Activated CD4-positive, alpha-beta T cell treated with anti-CD3 and anti-CD28 coated beads, Interleukin-2, amount 50 U/mL, for 24 hours (primary cell): ENCODE results near the gene FAM216A.

ENCODE experiments used
- DNase-seq, 2 donors: peaks; one replicate each; pipeline ENCODE4 v3.0.0-alpha.2; 2020; ENCODE audit warnings: low read depth in 1 of 2, low spot score in 1 of 2

Gene FAM216A

DNA sequence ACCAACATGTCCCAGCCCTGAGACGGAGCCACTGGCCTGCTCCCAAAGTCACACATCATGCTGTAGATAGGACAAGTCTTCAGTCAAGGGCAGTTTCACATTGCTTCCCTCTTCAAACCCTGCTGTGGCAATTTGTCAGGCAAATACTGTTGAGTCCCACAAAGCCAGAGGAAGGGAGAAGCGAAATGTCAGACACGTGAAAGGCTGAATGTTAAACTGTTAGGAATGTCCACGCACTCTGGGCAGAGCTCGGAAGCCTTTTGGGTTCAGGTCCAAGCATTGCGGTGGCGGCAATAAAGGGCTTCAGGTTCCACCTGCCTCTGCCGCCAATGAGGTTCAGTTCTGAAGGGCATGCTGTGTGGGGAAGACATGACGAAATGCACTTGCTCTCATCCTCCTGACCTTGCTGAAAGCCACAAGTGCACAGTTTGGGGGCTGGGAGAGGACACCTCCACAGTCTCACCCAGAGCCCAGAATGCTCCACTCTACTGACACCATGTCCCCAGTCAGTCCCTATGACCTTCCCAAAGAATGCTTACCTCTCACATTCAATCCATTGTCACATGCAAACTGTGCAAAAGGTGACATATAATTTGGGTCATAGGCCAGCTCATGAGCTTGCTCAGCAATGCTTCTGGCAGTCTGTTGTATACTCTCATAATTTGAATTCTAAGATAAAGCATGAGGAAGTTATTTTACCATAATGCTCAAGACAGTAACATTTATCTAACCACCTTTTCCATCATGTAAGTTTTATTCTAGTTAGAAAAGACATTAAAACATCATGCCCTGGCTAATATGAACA is 69.2 kb downstream of the FAM216A start:
- no peak for DNase-seq

DNA sequence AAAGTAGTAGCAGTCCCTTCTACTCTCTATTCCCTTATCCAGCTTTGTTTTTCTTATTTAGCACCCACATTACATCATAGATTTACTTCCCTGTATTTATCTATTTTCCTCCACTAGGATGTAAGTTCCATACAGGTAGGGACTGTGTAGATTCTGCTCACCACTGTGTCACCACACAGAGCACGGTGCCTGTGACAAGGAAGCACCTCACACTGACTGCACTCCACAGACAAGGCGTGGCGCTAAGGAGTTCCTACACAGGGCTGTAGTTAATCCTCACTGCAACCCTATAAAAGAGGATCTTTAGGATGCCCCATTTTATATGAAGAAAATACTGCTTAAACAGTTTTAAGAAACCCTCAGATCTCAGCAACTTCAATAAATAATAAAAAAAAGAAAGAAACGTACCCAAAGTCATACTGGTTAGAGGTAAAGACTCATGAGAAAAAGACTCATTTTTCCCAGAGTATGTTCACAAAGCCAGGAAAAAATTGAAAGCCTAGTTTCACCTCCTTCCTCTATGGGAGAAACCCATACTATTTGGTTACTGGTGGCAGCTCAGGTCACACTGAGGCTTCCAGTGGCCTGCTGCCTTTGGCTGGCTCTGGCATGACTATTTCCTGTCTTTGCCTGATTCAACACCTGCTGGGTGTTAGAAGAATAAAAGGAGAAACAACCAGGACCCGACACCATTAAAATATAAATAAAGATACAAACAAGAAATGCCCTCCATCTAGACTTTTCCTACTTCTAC is 70.4 kb downstream of the FAM216A start:
- DNase-seq = no peak
